Measurements from ENCODE around the gene KCNJ14. TPM values are rescaled to one million over a fixed set of nuclear protein-coding genes. Genes with fewer than 3 reads are reported as not detected.

The KCNJ14 gene
- total and polyA plus RNA-seq, 2 of the 8 experiments (the other 6 are each of a cell fraction or from before 2014, with no cell fraction given), result 0.45 to 0.89 TPM

DNA sequence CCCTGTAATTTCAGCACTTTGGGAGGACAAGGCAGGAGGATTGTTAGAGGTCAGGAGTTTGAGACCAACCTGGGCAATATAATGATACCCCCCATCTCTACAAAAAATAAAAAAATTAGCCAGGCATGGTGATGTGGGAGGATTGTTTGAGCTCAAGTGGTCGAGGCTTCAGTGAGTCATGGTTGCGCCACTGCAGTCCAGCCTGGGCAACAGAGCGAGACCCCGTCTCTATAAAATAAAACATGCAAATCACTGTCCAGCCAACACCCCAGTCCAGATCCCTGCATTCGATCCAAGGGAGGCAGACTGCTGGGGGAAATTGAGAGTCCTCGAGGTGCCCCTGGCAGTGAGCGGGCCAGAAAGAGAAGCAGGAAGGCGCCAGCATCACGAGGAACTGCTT is 20.8 kb downstream of the KCNJ14 start (continued):
- TF ChIP-seq CHD2 (IDR thresholded peaks at IDR 0.05; ENCODE audit: low read length) (no peak), BACH1 (IDR thresholded peaks at IDR 0.05; ENCODE audit: low read length) (no peak), HDAC6 (IDR thresholded peaks at IDR 0.05; ENCODE audit: low read depth, low read length) (no peak), ZNF274 (IDR thresholded peaks at IDR 0.05; ENCODE audit: borderline replicate concordance, extremely low read depth, low read length) (no peak), CREB1 (IDR thresholded peaks at IDR 0.05) (no peak), TAF1 (IDR thresholded peaks at IDR 0.05; ENCODE audit: low read depth, low read length) (no peak), SIX5 (IDR thresholded peaks at IDR 0.05; ENCODE audit: low read depth, low read length) (no peak), RXRA (IDR thresholded peaks at IDR 0.05; ENCODE audit: insufficient read depth, low read depth, low read length) (no peak)

All from H1 (cell line).